ENCODE results near the gene MTUS2.

The MTUS2 gene

GRCh38 chr13:29039212-29039611 lies 219.1 kb downstream of the MTUS2 start:
- DNase-seq, result no peak

DNA sequence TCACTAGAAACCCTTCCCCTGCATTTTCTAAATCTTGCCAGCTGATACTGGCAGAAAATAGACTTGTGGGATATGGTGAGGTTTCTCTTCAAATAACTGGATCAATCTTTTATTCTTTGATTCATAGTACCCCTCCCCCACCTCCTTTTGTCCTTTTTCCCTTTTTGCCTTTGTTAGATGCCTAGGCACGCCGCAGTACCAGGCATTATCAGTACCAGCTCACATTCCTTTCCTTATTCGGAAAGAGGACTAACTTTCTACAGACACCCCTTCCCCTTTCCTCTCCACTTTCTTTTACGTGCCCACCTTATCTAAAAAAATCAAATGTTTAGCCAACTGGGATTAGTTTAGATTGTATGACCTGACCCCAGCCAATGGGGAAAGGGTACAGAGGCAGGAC lies 226.4 kb downstream of the MTUS2 start:
- no peak for DNase-seq

DNA sequence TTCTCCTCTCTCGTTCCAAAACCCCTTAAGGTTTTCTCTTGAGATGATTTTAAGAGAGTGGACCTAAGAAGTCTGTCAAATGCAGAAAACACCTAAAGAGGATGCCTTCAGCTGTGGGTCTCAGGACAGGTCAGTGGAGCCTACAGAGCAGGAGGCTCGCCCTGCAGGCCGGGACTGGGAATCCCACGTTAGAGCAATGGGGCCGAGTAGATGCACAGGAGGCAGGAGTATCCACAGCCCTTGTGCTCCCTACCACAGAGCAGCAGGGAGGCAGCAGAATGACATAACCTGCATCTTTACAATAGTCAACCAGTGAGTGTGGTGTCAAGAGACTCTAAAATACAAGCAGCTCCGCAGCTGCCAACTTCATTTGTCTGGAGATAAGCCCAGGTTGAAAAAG lies 229.4 kb downstream of the MTUS2 start:
- DNase-seq, result no peak

GRCh38 chr13:29050719-29051118 lies 230.6 kb downstream of the MTUS2 start:
- DNase-seq, result no peak

GRCh38 chr13:29059800-29060199 lies 239.7 kb downstream of the MTUS2 start:
- no peak for DNase-seq

GRCh38 chr13:29065142-29065541 lies 245.0 kb downstream of the MTUS2 start:
- DNase-seq, result no peak

GRCh38 chr13:29067306-29067945 lies 247.3 kb downstream of the MTUS2 start:
- DNase-seq, result no peak

DNA sequence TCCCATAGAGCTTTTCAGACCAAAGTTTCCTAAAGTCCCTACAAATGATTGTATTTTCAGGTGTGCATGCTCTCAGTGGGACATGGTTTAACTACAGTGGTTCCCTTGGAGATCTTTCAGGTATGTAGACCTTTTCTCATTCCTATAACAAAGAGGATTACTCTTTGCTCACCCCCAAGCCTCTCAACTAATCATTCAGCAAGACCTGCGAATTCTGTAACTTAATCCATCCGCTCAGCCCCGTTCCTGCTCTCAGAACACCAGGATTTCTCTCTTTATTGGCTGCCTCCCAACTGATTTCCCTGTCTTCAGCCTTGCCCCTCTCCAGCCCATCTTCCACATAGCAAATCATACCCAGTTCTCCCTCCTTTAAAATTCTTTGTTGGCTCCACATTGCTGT lies 253.6 kb downstream of the MTUS2 start:
- DNase-seq, result no peak

DNA sequence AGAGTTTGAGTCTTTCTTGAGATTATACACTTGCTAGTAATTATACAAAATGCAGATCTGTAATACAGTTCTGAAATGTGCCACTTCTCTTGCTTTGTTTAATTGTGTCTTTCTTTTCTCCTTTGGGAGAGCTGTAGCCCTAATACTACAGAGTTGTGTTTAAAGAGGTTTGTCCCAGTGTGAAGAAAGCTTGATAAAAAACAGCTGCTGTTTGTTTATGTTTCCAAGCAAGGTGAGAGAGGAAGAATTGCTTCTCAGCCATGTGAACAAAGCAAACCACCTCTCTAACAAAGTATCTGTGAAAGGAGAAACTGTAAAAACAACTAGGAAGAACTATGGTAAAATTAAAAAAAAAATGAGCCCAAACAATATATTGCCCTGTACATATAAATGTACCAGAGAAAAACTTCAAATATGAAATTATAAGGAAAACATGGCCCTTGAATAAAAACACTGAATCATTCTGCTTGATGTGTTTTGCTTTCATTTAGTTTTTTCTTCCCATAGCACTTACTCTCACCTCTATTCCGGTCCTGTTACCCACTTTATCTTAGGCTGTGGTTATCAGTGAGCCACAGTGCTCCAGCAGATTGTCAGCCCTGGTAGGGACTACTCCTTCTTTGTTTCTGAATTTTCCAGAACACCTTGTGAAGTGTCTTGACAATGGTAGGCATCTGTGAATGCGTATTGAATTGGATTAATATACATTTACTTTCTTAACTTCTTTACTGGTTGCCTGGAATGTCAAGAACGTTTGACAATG lies 257.1 kb downstream of the MTUS2 start:
- DNase-seq, result no peak

DNA sequence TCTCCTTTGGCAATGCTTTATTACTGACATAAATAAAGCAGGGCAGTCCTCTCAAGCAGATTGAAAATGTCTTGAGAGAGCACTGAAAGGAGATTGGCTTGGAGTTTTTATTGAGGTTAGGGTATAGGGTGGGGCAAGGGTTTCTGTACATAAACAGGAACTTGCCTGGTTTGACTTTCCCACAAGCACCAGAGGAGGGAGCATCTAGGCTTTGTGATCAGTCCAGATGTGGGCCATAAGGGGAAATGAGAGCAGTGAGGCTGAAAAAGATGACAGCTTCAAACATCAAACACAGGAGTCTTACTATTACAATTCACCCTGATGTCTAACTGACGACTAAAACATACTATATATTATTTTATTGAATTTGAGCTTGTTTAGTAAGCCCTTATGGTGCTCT lies 260.9 kb downstream of the MTUS2 start:
- DNase-seq, result no peak

GRCh38 chr13:29081697-29082440 lies 261.7 kb downstream of the MTUS2 start:
- DNase-seq, result no peak

DNA sequence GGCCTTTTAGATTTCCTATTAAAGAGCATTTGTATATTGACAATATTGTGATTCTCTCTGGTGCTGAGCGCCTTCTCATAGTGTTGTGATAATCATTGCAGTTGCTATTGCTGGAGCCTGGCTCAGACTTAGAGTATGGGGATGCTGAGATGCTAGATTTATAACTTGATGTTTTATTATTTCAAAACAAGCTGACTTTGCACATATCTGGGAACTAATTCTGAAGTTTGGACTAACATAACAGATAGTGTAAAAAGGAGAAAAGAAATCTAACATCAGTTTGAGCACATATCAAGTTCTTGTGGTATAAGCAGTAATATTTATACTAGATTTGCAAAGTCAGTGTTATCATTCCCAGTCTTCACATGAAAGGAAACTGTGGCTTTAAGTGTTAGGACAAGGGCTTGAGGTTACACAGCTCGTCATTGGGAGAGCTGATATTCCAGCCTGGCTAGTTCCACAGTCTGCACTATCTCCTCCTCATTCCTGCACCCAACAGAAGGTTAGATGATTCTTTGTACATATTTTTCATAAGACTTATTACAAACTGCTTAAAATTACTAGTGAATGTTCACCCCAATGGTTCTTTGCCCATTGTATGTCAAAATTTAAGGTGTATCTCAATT lies 279.8 kb downstream of the MTUS2 start:
- DNase-seq, result no peak

DNA sequence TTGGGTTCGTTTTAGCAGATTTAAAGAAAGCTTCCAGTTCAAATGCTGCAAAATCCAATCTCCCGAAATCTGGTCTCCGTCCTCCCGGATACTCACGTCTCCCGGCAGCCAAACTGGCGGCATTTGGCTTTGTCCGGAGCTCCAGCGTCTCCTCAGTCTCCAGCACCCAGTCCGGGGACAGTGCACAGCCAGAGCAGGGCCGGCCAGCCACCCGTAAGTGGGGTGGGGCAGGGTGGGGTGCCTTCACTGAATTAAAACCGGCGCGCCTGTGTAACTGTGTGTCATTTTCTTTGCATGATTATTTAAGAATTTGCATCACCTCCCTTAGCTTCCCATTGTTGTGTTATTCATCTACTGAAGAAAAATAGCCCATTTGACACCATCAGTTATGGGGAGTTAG lies 280.6 kb downstream of the MTUS2 start:
- no peak for DNase-seq

- no peak for DNase-seq
Measured at GRCh38 chr13:29101409-29101808, 281.3 kb downstream of the MTUS2 start.

- no peak for DNase-seq
Measured at GRCh38 chr13:29101905-29102304, 281.8 kb downstream of the MTUS2 start.

GRCh38 chr13:29103065-29103800 lies 283.1 kb downstream of the MTUS2 start:
- no peak for DNase-seq

DNA sequence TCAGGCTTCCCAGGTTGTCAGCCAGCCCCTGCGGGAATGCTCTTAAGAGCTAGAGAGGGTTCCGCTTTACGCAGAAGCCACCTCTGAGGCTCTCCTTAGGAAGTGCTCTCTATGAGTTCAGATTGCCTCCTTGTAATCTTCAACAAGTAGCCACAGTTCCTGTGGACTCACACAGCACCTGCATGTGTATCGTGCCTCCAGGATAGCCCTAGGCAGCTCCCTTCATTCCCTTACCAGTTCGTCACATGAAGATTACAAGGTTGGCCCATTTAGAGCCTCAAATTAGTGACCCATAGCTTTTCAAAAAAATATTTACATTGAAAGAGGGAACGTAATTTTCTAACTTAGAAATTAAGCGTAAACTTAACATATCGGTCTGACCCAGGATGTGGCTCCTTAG lies 284.3 kb downstream of the MTUS2 start:
- DNase-seq, result no peak

- no peak for DNase-seq
Measured at GRCh38 chr13:29105779-29106178, 285.6 kb downstream of the MTUS2 start.

DNA sequence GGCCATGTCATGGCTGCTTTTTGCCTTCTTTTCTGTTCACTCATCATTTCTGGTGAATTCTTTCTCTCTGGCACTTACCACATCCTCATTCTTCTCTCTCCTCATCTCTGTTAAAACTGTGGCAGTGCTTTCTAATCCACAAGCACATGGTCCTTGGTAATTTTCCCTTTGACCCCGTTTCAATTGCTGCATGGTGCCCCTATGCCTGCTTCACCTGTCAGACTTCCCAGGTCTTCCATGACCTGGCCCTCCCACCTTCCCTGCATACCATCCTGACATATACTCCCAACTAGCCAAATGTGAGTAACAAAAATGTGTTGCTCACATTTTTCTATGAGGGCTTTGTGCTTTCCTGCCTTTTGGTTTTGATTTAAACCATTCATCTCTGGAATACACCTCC lies 286.5 kb downstream of the MTUS2 start:
- DNase-seq, result no peak

DNA sequence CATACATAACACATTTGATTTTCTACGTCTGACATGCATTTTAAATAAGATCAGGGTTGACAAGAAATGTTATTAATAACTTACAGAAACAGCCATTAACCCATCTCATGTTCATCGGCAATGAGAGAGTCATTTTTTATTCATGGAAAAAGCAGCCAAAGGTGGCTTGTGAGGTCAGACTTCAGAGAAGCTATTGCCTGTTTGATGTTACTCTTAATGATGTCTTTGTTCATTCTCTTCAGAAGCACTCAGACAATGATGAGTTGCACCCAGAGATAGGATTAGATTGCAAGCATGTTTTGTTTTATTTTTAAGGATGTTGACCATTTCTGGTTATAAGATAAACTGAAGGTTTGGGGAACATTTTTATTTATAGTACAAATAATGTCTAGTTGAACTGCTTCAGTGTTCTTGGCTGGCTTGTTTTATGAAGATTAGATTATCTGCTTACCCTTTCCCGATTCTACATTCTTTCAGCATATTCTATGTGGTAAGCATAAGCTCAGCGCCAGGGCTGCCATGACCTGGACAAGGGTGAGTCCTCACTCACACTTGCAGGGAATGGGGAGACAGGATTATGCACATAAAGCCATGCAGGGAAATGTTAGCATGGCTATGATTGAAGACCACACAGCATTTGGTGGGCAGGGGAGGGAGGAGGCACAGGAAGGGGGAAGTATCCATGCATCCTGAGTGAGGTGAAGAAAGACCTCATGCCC lies 288.1 kb downstream of the MTUS2 start:
- no peak for DNase-seq

DNA sequence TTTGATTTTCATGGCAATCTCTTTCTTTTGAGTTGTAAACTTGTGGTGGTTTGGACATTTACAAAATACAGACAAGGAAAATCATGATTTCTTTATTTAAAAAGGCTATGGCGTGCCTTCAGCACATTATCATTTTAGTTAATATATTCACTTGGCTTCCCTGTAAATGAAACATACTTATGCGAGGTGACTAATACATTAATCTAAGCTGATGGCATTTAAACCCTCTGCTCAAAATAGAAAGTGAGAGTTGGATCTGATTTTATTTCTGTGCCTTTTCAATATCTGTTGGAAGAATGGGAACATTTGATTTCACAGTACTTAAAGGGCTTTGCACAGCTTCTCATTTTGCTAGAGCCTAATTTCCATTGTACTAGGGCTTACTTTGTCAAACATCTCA lies 289.8 kb downstream of the MTUS2 start:
- no peak for DNase-seq

- no peak for DNase-seq
Measured at GRCh38 chr13:29111446-29111845, 291.3 kb downstream of the MTUS2 start.
